ENCODE data around the gene PPP1R10. TPM values are rescaled to one million over a fixed set of nuclear protein-coding genes. Genes with fewer than 3 reads are reported as not detected.
A peak's percentile ranks its signal among the peaks of the same experiment; 100 is the strongest.

PPP1R10 gene
- total RNA-seq = 41.1 and 44.7 TPM in 2 replicates

DNA sequence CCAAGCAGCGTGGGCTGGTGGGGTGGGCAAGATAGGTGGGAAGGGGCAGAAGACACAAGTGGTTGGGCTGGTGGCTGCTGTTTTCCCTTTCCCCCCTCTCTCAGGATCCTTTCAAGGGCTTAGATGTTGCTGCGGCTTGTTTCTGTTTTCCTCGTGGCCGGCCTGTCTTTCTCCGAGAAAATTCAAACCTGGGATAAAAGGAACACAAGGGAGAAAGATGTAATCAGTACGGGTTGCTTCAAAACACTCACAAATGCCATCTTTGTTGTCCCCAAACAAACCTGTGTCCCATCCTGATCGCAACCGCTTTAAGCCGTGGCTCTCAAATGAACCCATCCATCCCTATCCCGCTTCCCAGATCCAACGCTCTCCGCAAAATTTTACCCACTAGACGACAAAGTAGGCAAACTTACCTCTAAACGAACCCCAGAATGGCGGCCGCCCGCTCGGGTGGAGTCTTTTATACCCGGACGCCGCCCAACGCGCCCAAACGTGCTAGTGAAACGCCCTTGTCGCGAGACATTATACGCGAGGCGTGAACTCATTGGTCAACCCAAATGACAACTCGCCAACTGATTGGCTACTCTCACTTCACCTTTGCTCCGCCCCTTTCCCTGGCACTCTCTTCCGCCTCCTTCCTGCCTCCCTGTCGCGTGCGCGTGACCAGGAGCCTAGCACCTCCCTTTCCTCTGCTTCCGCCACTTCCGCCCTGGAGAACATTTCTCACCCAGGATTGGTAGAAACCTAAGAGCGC is at the start of gene PPP1R10:
TSS of gene PPP1R10 (minus strand) at position 433 of the 754 bp plus-strand sequence. CDS start 7,299 bp downstream, outside the sequence.

GRCh38 chr6:30646450-30647241 is 29.6 kb upstream of the PPP1R10 start, which contains the start of gene C6orf136:
C6orf136 (plus strand) TSS chr6:30647133; CDS start chr6:30647232, 99 bp downstream.

GRCh38 chr6:30626484-30627366 is 9.7 kb upstream of the PPP1R10 start, which contains the start of gene ATAT1:
ATAT1 (plus strand) TSS chr6:30626874.

GRCh38 chr6:30617565-30618269 is 674 bp upstream of the PPP1R10 start, which contains the start of gene MRPS18B:
MRPS18B (plus strand) TSS chr6:30617840; CDS start chr6:30617866, 26 bp downstream.

DNA sequence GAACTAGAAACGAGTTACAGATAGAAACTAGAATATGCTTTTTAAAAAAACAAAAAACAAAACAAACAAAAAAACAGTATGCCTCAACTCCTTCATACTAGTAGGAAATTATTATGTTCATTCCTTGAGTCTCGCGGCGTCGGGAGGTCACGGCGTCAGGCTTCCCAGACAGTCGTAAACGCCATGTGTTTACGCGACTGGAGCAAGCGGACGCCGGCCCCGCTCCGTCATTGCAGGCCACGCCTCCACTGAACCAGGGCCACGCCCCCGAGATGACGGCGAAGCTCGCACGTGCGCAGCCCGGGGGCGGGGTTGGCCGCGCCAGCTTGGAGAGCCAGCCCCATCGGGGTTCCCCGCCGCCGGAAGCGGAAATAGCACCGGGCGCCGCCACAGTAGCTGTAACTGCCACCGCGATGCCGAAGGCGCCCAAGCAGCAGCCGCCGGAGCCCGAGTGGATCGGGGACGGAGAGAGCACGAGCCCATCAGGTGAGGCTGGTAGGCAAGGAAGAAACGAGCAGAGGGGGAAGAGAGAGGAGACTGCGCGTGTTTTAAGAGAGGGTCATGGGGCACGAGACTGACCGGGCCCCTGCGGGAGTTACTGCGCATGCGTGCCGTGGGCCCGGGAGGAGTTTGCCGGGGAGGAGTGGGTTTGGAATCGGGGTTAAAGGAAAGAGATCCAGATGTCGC is 45.8 kb downstream of the PPP1R10 start, which contains the start of gene ABCF1:
TSS of gene ABCF1 (plus strand) at position 368 of the 687 bp plus-strand sequence. CDS start at position 414, 46 bp downstream.

GRCh38 chr6:30556906-30557682 is 59.9 kb downstream of the PPP1R10 start, which contains the start of gene PRR3:
PRR3 (plus strand) TSS chr6:30557295; CDS start chr6:30557345, 50 bp downstream.

GRCh38 chr6:30556066-30556905 is 60.8 kb downstream of the PPP1R10 start, which contains the start of gene GNL1:
GNL1 (minus strand) TSS chr6:30556489; CDS start chr6:30556203, 286 bp downstream.

Small RNAs within 50 kb of the gene (small RNA-seq; reads per million reads assigned to genes)
- 1.6 reads per million, percentile 73 among the genes with 10 or more reads in this experiment for gene MIR877

Other genes starting within 250 kb of the PPP1R10 start
- 435 and 565 TPM in 2 replicates for gene HLA-E, start 127.7 kb downstream of the PPP1R10 start, total RNA-seq
- gene GNL1, start 60.8 kb downstream of the PPP1R10 start, total RNA-seq = 41.5 and 48.0 TPM in 2 replicates
- gene PRR3, start 59.9 kb downstream of the PPP1R10 start, total RNA-seq = 6.4 and 8.8 TPM in 2 replicates
- gene ABCF1, start 45.8 kb downstream of the PPP1R10 start, total RNA-seq = 43.8 and 46.2 TPM in 2 replicates
- 65.7 and 73.2 TPM in 2 replicates for gene MRPS18B, start 597 bp upstream of the PPP1R10 start, total RNA-seq
- gene ATAT1, start 9.6 kb upstream of the PPP1R10 start, total RNA-seq = 4.6 and 6.8 TPM in 2 replicates
- 3.8 and 4.2 TPM in 2 replicates for gene C6orf136, start 29.9 kb upstream of the PPP1R10 start, total RNA-seq
- 33.6 and 37.7 TPM in 2 replicates for gene DHX16, start 55.8 kb upstream of the PPP1R10 start, total RNA-seq
- gene PPP1R18, start 69.4 kb upstream of the PPP1R10 start, total RNA-seq = 98.0 and 103 TPM in 2 replicates
- gene NRM, start 73.7 kb upstream of the PPP1R10 start, total RNA-seq = 5.6 and 7.0 TPM in 2 replicates
- gene MDC1, start 100.0 kb upstream of the PPP1R10 start, total RNA-seq = 10.1 and 10.9 TPM in 2 replicates
- gene TUBB, start 103.1 kb upstream of the PPP1R10 start, total RNA-seq = 858 and 942 TPM in 2 replicates
- 86.3 and 91.1 TPM in 2 replicates for gene FLOT1, start 125.4 kb upstream of the PPP1R10 start, total RNA-seq
- 103 and 186 TPM in 2 replicates for gene IER3, start 127.3 kb upstream of the PPP1R10 start, total RNA-seq